ENCODE measurements around the gene ATP2C2. TPM values are rescaled to one million over a fixed set of nuclear protein-coding genes. Genes with fewer than 3 reads are reported as not detected.

Gene ATP2C2
- total and polyA plus RNA-seq, 2 of the 8 experiments (the other 6 are each of a cell fraction or from before 2014, with no cell fraction given) = 1.2 to 2.8 TPM

- CTCF ChIA-PET (ENCODE audit: partially characterized antibody) = interaction anchor here (0.6 to 1.3 kb wide), 3 partner anchors 16 to 132 kb away, joined by 3 to 4 read pairs (median 3); no protein-coding TSS in a partner anchor
Observed at GRCh38 chr16:84350685-84351400, 17.5 kb upstream of the ATP2C2 start.

More at GRCh38 chr16:84350685-84351400, 17.5 kb upstream of the ATP2C2 start:
- Histone ChIP-seq H3K4me2 (ENCODE audit: insufficient read depth in 1 of 2, low read depth in 2 of 2, low read length in 2 of 2) (no peak overlapping the region), H3K27ac (ENCODE audit: low read depth, low read length) (no peak overlapping the region), H3K14ac (ENCODE audit: insufficient read length) (no peak overlapping the region), H3K23ac (ENCODE audit: insufficient read length) (peak overlapping the region; percentile 21), H3K9me3 (ENCODE audit: insufficient read depth in 2 of 2, low read depth in 1 of 2, low read length in 1 of 2) (no peaks in the 10 kb centered on the region), H4K8ac (ENCODE audit: extremely low read depth, insufficient read depth, low read length) (0 out of 2 replicates have a peak overlapping the region, but pooled peaks have one; percentile 21), H3K9ac (replicated peaks in 1 of 4; ENCODE audit: extremely low read depth in 1 of 4, low read depth in 3 of 4, low read length in 3 of 4) (no peak overlapping the region), H2BK120ac (replicated peaks; ENCODE audit: low read depth, low read length) (no peak overlapping the region), H2BK15ac (ENCODE audit: low read length) (no peak overlapping the region), H4K20me1 (replicated peaks in 1 of 2; ENCODE audit: control insufficient read depth in 1 of 2, insufficient read depth in 2 of 2, low read length in 2 of 2) (no peaks in the 10 kb centered on the region), H4K91ac (replicated peaks; ENCODE audit: insufficient read length, low read length) (no peak overlapping the region), H3K79me1 (ENCODE audit: low read depth, low read length) (no peaks in the 10 kb centered on the region), H4K5ac (ENCODE audit: insufficient read length, low read depth, low read length) (no peak overlapping the region), H3K4ac (replicated peaks; ENCODE audit: insufficient read length, low read depth, low read length) (no peak overlapping the region), H2BK12ac (ENCODE audit: low read depth, low read length) (no peak overlapping the region), H3K4me3 (ENCODE audit: extremely low read depth in 1 of 4, insufficient read depth in 2 of 4, low read depth in 3 of 4, low read length in 4 of 4) (no peak overlapping the region), H3K4me1 (replicated peaks in 1 of 4; ENCODE audit: control insufficient read depth in 3 of 4, insufficient read depth in 4 of 4, low read length in 3 of 4) (peaks cover 0 to 3% (median 1%) of the 10 kb centered on the region in 4 experiments; a peak in 1 of 7 replicates), H2BK20ac (ENCODE audit: low read length) (no peak overlapping the region), H2BK5ac (ENCODE audit: low read depth, low read length) (no peak overlapping the region), H3K36me3 (ENCODE audit: control insufficient read depth in 2 of 4, insufficient read depth in 4 of 4, low read length in 3 of 4) (no peaks in the 10 kb centered on the region), H3K56ac (replicated peaks; ENCODE audit: insufficient read length, low read depth, low read length) (no peak overlapping the region), H3K18ac (ENCODE audit: extremely low read depth, low read length) (no peak overlapping the region), H3K23me2 (ENCODE audit: low read depth, low read length) (peaks cover 5% of the 10 kb centered on the region; the same call in 1 of the 2 replicates), H2AK5ac (ENCODE audit: low read depth, low read length) (no peak overlapping the region), H3K79me2 (ENCODE audit: control insufficient read depth in 1 of 2, insufficient read depth in 2 of 2, low read length in 2 of 2) (no peaks in the 10 kb centered on the region), H3K27me3 (replicated peaks in 1 of 4; ENCODE audit: control insufficient read depth in 3 of 4, extremely low read depth in 1 of 4, insufficient read depth in 3 of 4, low read length in 3 of 4) (no peaks in the 10 kb centered on the region), H2AFZ (ENCODE audit: low read length) (no peak overlapping the region)
- TF ChIP-seq TCF12 (IDR thresholded peaks at IDR 0.05; ENCODE audit: low read depth, low read length) (no peak), KDM1A (IDR thresholded peaks at IDR 0.05; ENCODE audit: borderline replicate concordance, low read length) (no peak), CEBPB (IDR thresholded peaks at IDR 0.05; ENCODE audit: low read depth, low read length) (no peak)
- DNase-seq (ENCODE audit: low read depth in 1 of 2, low spot score in 2 of 2) (no peak), FAIRE-seq (no peak)
- POLR2A ChIA-PET (ENCODE audit: partially characterized antibody) = no interaction called here
- WGBS, 2 experiments (ENCODE audit: extremely low coverage in 1 of 2, insufficient coverage in 1 of 2, insufficient read length in 1 of 2, insufficient replicate concordance in 2 of 2, low coverage in 1 of 2, low lambda C conversion rate in 2 of 2, missing lambda C conversion rate in 1 of 2) = 88% methylated on average over 15 of the region's 16 CpGs; no CpG with 5 or more reads in 1 of the 2 experiments

Measured in H1 (cell line).